GM12873 (cell line): Measurements from ENCODE around the gene FGFBP3.
A peak's percentile ranks its signal among the peaks of the same experiment; 100 is the strongest.

Experiments used
- CTCF ChIP-seq: IDR thresholded peaks from 2 replicates; pipeline ENCODE4 v1.5.1; 2012; ENCODE audit warnings: low read depth, mild to moderate bottlenecking, moderate library complexity, low read length, control low read depth; ENCODE audit not compliant: insufficient read depth; ENCODE audit errors: missing control alignments

The FGFBP3 gene

GRCh38 chr10:91864744-91865143, 44.5 kb downstream of the FGFBP3 start:
- TF ChIP-seq CTCF: no peak

DNA sequence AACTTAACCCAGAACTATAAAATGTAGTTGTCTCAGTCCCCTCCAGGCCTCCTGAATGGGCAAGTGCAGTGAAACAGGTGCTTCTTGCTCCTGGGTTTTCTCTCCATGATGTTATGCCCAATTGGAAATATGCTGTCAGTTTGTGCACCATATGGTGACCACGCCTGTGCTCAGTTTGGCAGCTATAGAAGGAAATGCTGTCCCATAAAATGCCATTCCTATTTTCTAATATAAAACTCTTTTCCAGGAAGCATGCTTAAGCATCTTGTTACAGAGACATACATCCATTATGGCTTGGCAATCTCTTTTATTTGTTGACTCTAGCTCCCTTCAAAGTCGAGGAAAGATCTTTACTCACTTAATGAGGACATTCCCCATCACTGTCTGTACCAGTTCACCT, 45.2 kb downstream of the FGFBP3 start:
- TF ChIP-seq CTCF: no peak

- TF ChIP-seq CTCF: no peak
Observed at GRCh38 chr10:91860885-91861284, 48.4 kb downstream of the FGFBP3 start.

DNA sequence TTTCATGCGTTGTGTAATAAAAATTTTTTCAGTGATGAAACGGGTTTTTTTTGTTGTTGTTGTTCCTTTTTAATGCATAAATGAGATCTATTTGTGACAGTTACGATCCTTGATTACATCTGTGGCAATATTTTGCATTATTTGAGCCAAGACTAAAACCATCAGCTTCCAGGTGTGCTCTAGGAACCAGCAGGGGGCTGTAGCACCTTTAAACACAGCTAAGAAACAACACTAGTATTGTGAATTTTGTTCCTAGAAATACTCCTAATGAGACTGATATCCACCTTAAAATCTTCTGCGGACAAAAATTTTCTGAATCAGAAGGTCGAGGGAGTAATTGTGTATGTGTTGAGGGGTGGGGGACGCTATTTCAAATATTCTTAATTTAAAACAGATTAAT, 52.6 kb downstream of the FGFBP3 start:
- peak; percentile 42 for TF ChIP-seq CTCF
